BE2C (cell line): ENCODE measurements around the gene PRCD.

ENCODE experiments used
- DNase-seq: peaks from one replicate; pipeline ENCODE4 v3.0.0-alpha.2; 2020
- H3K27me3 ChIP-seq: fragments of 250-450 bp; sonication (Bioruptor Pico); 2 replicates; pipeline ENCODE4 v1.5.1; 2020; ENCODE audit warnings: mild to moderate bottlenecking
- H3K36me3 ChIP-seq: fragments of 250-450 bp; sonication (Bioruptor Pico); 2 replicates; pipeline ENCODE4 v1.5.1; 2020; ENCODE audit warnings: mild to moderate bottlenecking
- H3K4me1 ChIP-seq: fragments of 250-450 bp; sonication (Bioruptor Pico); 2 replicates; pipeline ENCODE4 v1.5.1; 2020
- H3K4me3 ChIP-seq: 2 replicates; pipeline ENCODE4 v1.5.1; 2011; ENCODE audit warnings: low read depth, low read length
- H3K9me3 ChIP-seq: fragments of 250-450 bp; sonication (Bioruptor Pico); 2 replicates; pipeline ENCODE4 v1.5.1; 2020
- TF ChIP-seq, protein P1 (sequence below): IDR thresholded peaks from 2 replicates; pipeline ENCODE4 v1.5.1; 2012; ENCODE audit warnings: mild to moderate bottlenecking, low read depth, low read length

The PRCD gene

GRCh38 chr17:76543826-76544545, 4.1 kb downstream of the PRCD start:
- H3K36me3 ChIP-seq, result peaks cover 19% of the 10 kb centered on the region
- TF ChIP-seq, protein P1, sequence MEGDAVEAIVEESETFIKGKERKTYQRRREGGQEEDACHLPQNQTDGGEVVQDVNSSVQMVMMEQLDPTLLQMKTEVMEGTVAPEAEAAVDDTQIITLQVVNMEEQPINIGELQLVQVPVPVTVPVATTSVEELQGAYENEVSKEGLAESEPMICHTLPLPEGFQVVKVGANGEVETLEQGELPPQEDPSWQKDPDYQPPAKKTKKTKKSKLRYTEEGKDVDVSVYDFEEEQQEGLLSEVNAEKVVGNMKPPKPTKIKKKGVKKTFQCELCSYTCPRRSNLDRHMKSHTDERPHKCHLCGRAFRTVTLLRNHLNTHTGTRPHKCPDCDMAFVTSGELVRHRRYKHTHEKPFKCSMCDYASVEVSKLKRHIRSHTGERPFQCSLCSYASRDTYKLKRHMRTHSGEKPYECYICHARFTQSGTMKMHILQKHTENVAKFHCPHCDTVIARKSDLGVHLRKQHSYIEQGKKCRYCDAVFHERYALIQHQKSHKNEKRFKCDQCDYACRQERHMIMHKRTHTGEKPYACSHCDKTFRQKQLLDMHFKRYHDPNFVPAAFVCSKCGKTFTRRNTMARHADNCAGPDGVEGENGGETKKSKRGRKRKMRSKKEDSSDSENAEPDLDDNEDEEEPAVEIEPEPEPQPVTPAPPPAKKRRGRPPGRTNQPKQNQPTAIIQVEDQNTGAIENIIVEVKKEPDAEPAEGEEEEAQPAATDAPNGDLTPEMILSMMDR, result no peak
- peaks cover 47% of the 10 kb centered on the region for H3K4me1 ChIP-seq
- H3K4me3 ChIP-seq, result peak overlapping the region; percentile 78
- no peaks in the 10 kb centered on the region for H3K9me3 ChIP-seq
- peak; percentile 94 for DNase-seq
- no peaks in the 10 kb centered on the region for H3K27me3 ChIP-seq

- Histone ChIP-seq H3K36me3 (peaks cover 26% of the 10 kb centered on the region), H3K4me3 (peak overlapping the region; percentile 78), H3K9me3 (no peaks in the 10 kb centered on the region), H3K27me3 (no peaks in the 10 kb centered on the region), H3K4me1 (peaks cover 39% of the 10 kb centered on the region)
- TF ChIP-seq, protein P1, result no peak
- peak; percentile 65 for DNase-seq
Measured at GRCh38 chr17:76544546-76545365, 4.9 kb downstream of the PRCD start.

GRCh38 chr17:76545918-76546555, 6.2 kb downstream of the PRCD start:
- TF ChIP-seq, protein P1, result no peak
- DNase-seq, result no peak
- peaks cover 34% of the 10 kb centered on the region for H3K36me3 ChIP-seq
- peak overlapping the region; percentile 78 for H3K4me3 ChIP-seq
- H3K27me3 ChIP-seq, result no peaks in the 10 kb centered on the region
- peaks cover 32% of the 10 kb centered on the region for H3K4me1 ChIP-seq
- H3K9me3 ChIP-seq, result no peaks in the 10 kb centered on the region

DNA sequence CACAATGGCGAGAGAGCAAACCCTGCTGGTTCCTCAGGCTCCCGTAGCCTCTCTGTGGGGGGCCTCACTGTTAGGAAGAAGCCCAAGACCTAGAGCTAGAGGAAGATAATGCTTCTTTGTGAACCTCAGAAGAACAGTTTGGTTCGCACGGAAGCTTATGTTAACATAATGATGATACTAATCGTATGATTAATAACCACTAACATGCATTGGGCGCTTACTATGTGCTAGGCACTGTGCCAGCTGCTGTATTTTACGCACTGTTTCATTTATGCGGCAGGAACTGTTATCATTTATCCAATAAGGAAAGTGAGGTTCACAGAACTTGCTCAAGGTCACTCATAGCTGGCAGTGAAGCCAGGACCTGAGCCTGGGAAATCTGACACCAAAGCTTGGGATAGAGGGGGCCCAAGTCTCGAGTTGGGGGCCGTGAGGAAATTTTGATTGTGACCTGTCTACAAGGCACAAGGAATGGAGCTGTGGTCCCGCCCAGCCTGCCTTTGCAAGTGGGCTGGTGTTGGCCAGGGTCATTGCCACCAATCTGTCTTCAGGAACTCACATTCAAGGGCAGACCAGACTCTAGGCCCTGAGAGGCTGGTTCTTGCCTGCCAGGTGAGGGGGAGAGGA, 6.8 kb downstream of the PRCD start:
- Histone ChIP-seq H3K36me3 (peaks cover 39% of the 10 kb centered on the region), H3K27me3 (no peaks in the 10 kb centered on the region), H3K4me3 (peak overlapping the region; percentile 78), H3K4me1 (peaks cover 26% of the 10 kb centered on the region), H3K9me3 (no peaks in the 10 kb centered on the region)
- TF ChIP-seq, protein P1, result no peak
- no peak for DNase-seq

GRCh38 chr17:76547183-76547641, 7.4 kb downstream of the PRCD start:
- H3K4me1 ChIP-seq, result peaks cover 20% of the 10 kb centered on the region
- H3K4me3 ChIP-seq, result peak overlapping the region; percentile 78
- peak; percentile 95 for DNase-seq
- H3K27me3 ChIP-seq, result no peaks in the 10 kb centered on the region
- H3K9me3 ChIP-seq, result no peaks in the 10 kb centered on the region
- H3K36me3 ChIP-seq, result peaks cover 41% of the 10 kb centered on the region
- TF ChIP-seq, protein P1, result peak; percentile 94
